SK-N-SH (cell line): Measurements from ENCODE around the gene KCTD5. TPM values are rescaled to one million over a fixed set of nuclear protein-coding genes. Genes with fewer than 3 reads are reported as not detected.

ENCODE experiments used
- CTCF ChIA-PET: fragments of 300-600, 350-600 bp; formaldehyde crosslinking; extraction: SDS; loops from one replicate; lab custom pipeline; 2021; lab: Yijun Ruan, JAX
- POLR2A ChIA-PET: fragments of 350-600 bp; sonication (Branson Sonifier 250); formaldehyde crosslinking; extraction: SDS; loops from one replicate; lab custom pipeline; 2020; ENCODE audit warnings: antibody characterized with exemption, inconsistent platforms; lab: Yijun Ruan, JAX
- DNase-seq: peaks from one replicate; pipeline ENCODE4 v3.0.0; 2012
- H2AFZ ChIP-seq: fragments of 200-600 bp; sonication (generic); 2 replicates; pipeline ENCODE4 v1.8.1; 2016; ENCODE audit warnings: antibody characterized with exemption, mild to moderate bottlenecking, low read depth
- H3F3A ChIP-seq: fragments of 200-600 bp; sonication (generic); replicated peaks from 2 replicates; pipeline ENCODE3; 2016; ENCODE audit warnings: antibody characterized with exemption, mild to moderate bottlenecking; ENCODE audit not compliant: insufficient read depth
- H3K27ac ChIP-seq, 2 experiments: fragments of 200-500 bp in 1 of 2; fragments of 200-600 bp in 1 of 2; sonication (Bioruptor generic) in 1 of 2; sonication (generic), shearing (Covaris generic) in 1 of 2; 2 replicates each; pipeline versions ENCODE4 v1.5.1 to v1.6.1; 2014 to 2016; ENCODE audit warnings: low read depth in 2 of 2, inconsistent platforms in 1 of 2, low read length in 1 of 2, mild to moderate bottlenecking in 1 of 2, mixed read lengths in 1 of 2
- H3K27me3 ChIP-seq: fragments of 200-600 bp; sonication (generic), shearing (Covaris generic); 2 replicates; pipeline ENCODE4 v1.6.1; 2016; ENCODE audit warnings: mixed run types; ENCODE audit not compliant: insufficient read depth
- H3K36me3 ChIP-seq, 2 experiments: fragments of 200-500 bp in 1 of 2; fragments of 200-600 bp in 1 of 2; sonication (Bioruptor generic) in 1 of 2; sonication (generic) in 1 of 2; replicated peaks in 1 of 2; 2 replicates each; pipeline versions ENCODE3 to v1.5.1; 2014 to 2016; ENCODE audit warnings: low read length in 1 of 2, mild to moderate bottlenecking in 1 of 2; ENCODE audit not compliant: insufficient read depth in 2 of 2, control insufficient read depth in 1 of 2
- H3K4me1 ChIP-seq, 2 experiments: fragments of 200-500 bp in 1 of 2; fragments of 200-600 bp in 1 of 2; sonication (Bioruptor generic) in 1 of 2; sonication (generic), shearing (Covaris generic) in 1 of 2; 2 replicates each; pipeline versions ENCODE4 v1.5.1 to v1.6.1; 2014 to 2016; ENCODE audit warnings: low read depth in 1 of 2, low read length in 1 of 2, mixed run types in 1 of 2; ENCODE audit not compliant: insufficient read depth in 2 of 2, control insufficient read depth in 1 of 2
- H3K4me2 ChIP-seq: fragments of 200-600 bp; sonication (generic), shearing (Covaris generic); 2 replicates; pipeline ENCODE4 v1.6.1; 2017; ENCODE audit warnings: mixed run types
- H3K4me3 ChIP-seq, 2 experiments: fragments of 200-500 bp in 1 of 2; fragments of 200-600 bp in 1 of 2; sonication (Bioruptor generic) in 1 of 2; sonication (generic), shearing (Covaris generic) in 1 of 2; 2 replicates each; pipeline versions ENCODE4 v1.5.1 to v1.8.1; 2014 to 2016; ENCODE audit warnings: low read depth in 2 of 2, inconsistent platforms in 1 of 2, low read length in 1 of 2, mild to moderate bottlenecking in 1 of 2, mixed read lengths in 1 of 2, moderate library complexity in 1 of 2
- H3K79me2 ChIP-seq: fragments of 200-600 bp; sonication (generic); 2 replicates; pipeline ENCODE4 v1.8.1; 2017; ENCODE audit warnings: mild to moderate bottlenecking; ENCODE audit not compliant: insufficient read depth
- H3K9ac ChIP-seq: fragments of 200-600 bp; sonication (generic); 2 replicates; pipeline ENCODE4 v1.6.1; 2017; ENCODE audit warnings: mixed run types
- H3K9me2 ChIP-seq: fragments of 200-600 bp; sonication (generic); 2 replicates; pipeline ENCODE4 v1.6.1; 2017; ENCODE audit warnings: mixed run types
- H3K9me3 ChIP-seq: fragments of 200-600 bp; sonication (generic); 2 replicates; pipeline ENCODE4 v1.6.1; 2017; ENCODE audit warnings: mixed run types, mild to moderate bottlenecking, moderate library complexity
- H4K20me1 ChIP-seq: fragments of 200-600 bp; sonication (generic); 2 replicates; pipeline ENCODE4 v1.6.1; 2017; ENCODE audit warnings: mild to moderate bottlenecking, mixed run types; ENCODE audit not compliant: insufficient read depth
- ELF1 ChIP-seq: IDR thresholded peaks from 2 replicates; pipeline ENCODE4 v1.4.0; 2012
- EZH2phosphoT487 ChIP-seq: fragments of 200-600 bp; sonication (generic); IDR thresholded peaks from 2 replicates; pipeline ENCODE4 v1.6.1; 2017; ENCODE audit warnings: low read depth, mixed run types, mild to moderate bottlenecking, antibody characterized with exemption, moderate library complexity, borderline replicate concordance
- FOXM1 ChIP-seq: IDR thresholded peaks from 2 replicates; pipeline ENCODE4 v1.4.0; 2012; ENCODE audit warnings: low read depth, mild to moderate bottlenecking
- GABPA ChIP-seq: IDR thresholded peaks from 2 replicates; pipeline ENCODE4 v1.4.0; 2012; ENCODE audit warnings: low read depth, mild to moderate bottlenecking
- IRF3 ChIP-seq: fragments of 150-350 bp; IDR thresholded peaks from 2 replicates; pipeline ENCODE4 v1.6.1; 2016; ENCODE audit warnings: mild to moderate bottlenecking, low read depth, low read length
- JUND ChIP-seq: IDR thresholded peaks from 2 replicates; pipeline ENCODE4 v1.4.0; 2012
- MEF2A ChIP-seq: IDR thresholded peaks from 2 replicates; pipeline ENCODE4 v1.4.0; 2012; ENCODE audit warnings: low read depth, borderline replicate concordance
- MXI1 ChIP-seq: IDR thresholded peaks from 2 replicates; pipeline ENCODE4 v1.6.1; 2012; ENCODE audit warnings: mild to moderate bottlenecking, low read depth, low read length, improper control_type of control experiment
- PBX3 ChIP-seq: IDR thresholded peaks from 2 replicates; pipeline ENCODE4; 2012
- RFX5 ChIP-seq: IDR thresholded peaks from 2 replicates; pipeline ENCODE4 v1.6.1; 2012; ENCODE audit warnings: mild to moderate bottlenecking, improper control_type of control experiment, low read length
- TEAD4 ChIP-seq: IDR thresholded peaks from 2 replicates; pipeline ENCODE4 v1.4.0; 2012; ENCODE audit warnings: mild to moderate bottlenecking, borderline replicate concordance; ENCODE audit not compliant: insufficient read depth
- USF1 ChIP-seq: IDR thresholded peaks from 2 replicates; pipeline ENCODE4 v1.4.0; 2012; ENCODE audit warnings: low read depth, borderline replicate concordance
- USF2 ChIP-seq: fragments of 150-350 bp; IDR thresholded peaks from 2 replicates; pipeline ENCODE4 v1.6.1; 2017; ENCODE audit warnings: antibody characterized with exemption, low read length, low read depth, borderline replicate concordance
- YY1 ChIP-seq: IDR thresholded peaks from 2 replicates; pipeline ENCODE4 v1.4.0; 2012; ENCODE audit warnings: low read depth, mild to moderate bottlenecking
- WGBS: methylation state at CpG from one replicate; pipeline ENCODE4 v1.1.6; 2017; ENCODE audit warnings: low lambda C conversion rate; 5-methylcytosine and 5-hydroxymethylcytosine counted together
- polyA plus RNA-seq, 3 experiments: library from polyadenylated mRNA; depleted of rRNA; stranded (reverse); fragments of >200 nt; gene quantifications; 2 replicates each; pipeline ENCODE4 v1.2.3, GENCODE V29; 2012

Gene KCTD5
- polyA plus RNA-seq, 1 of the 3 experiments (the other 2 are of a cell fraction) = 53.4 TPM

GRCh38 chr16:2741168-2741567, 58.8 kb downstream of the KCTD5 start:
- TF ChIP-seq PBX3 = no peak
- no peak for TF ChIP-seq EZH2phosphoT487
- TF ChIP-seq IRF3 = no peak
- TF ChIP-seq GABPA = no peak
- TF ChIP-seq JUND = no peak
- no peak for TF ChIP-seq ELF1
- TF ChIP-seq YY1 = no peak
- TF ChIP-seq MXI1 = no peak
- no peaks in the 10 kb centered on the region for H3K36me3 ChIP-seq
- no peaks in the 10 kb centered on the region for H3K9me2 ChIP-seq
- DNase-seq = no peak
- H2AFZ ChIP-seq = no peak overlapping the region
- H3K27ac ChIP-seq = no peak overlapping the region
- H3K9me3 ChIP-seq = no peaks in the 10 kb centered on the region
- no peaks in the 10 kb centered on the region for H3K27me3 ChIP-seq
- no peaks in the 10 kb centered on the region for H3K79me2 ChIP-seq
- H3K4me2 ChIP-seq = no peak overlapping the region
- H4K20me1 ChIP-seq = no peaks in the 10 kb centered on the region
- no peaks in the 10 kb centered on the region; a peak in 1 of 4 replicates for H3K4me1 ChIP-seq
- no peak overlapping the region for H3K9ac ChIP-seq
- 67% methylated on average over 3 of the region's 4 CpGs for WGBS
- POLR2A ChIA-PET = interaction anchor here (1.8 kb wide), 1 partner anchor 10 kb away, joined by 5 read pairs; no protein-coding TSS in a partner anchor
- H3K4me3 ChIP-seq = no peak overlapping the region
- no peaks in the 10 kb centered on the region for H3F3A ChIP-seq
- CTCF ChIA-PET = no interaction called here

- ChIA-PET CTCF (no interaction called here), POLR2A (interaction anchor here (1.8 kb wide), 1 partner anchor 9 kb away, joined by 5 read pairs; no protein-coding TSS in a partner anchor)
- H3K27ac ChIP-seq = no peak overlapping the region
- WGBS = over 99% methylated on average over 9 of the region's 12 CpGs
- no peak overlapping the region for H3K4me2 ChIP-seq
- TF ChIP-seq USF2 = no peak
- TF ChIP-seq RFX5 = no peak
- no peak for TF ChIP-seq MEF2A
- TF ChIP-seq TEAD4 = no peak
- TF ChIP-seq FOXM1 = no peak
- no peak for TF ChIP-seq IRF3
- TF ChIP-seq JUND = no peak
- TF ChIP-seq USF1 = no peak
- no peaks in the 10 kb centered on the region for H3K9me2 ChIP-seq
- no peaks in the 10 kb centered on the region for H3K9me3 ChIP-seq
- H3K9ac ChIP-seq = no peak overlapping the region
- no peaks in the 10 kb centered on the region; a peak in 1 of 4 replicates for H3K4me1 ChIP-seq
- no peaks in the 10 kb centered on the region for H3K36me3 ChIP-seq
- no peak for DNase-seq
- H2AFZ ChIP-seq = no peak overlapping the region
- no peaks in the 10 kb centered on the region for H3K27me3 ChIP-seq
- no peak overlapping the region for H3K4me3 ChIP-seq
- H3K79me2 ChIP-seq = no peaks in the 10 kb centered on the region
- no peaks in the 10 kb centered on the region for H4K20me1 ChIP-seq
- H3F3A ChIP-seq = no peaks in the 10 kb centered on the region
Measured at GRCh38 chr16:2742323-2743006, 60.1 kb downstream of the KCTD5 start.
